NCI-H146 (cell line): Measurements from ENCODE around the gene TLR2.
A peak's percentile ranks its signal among the peaks of the same experiment; 100 is the strongest.

Source experiments
- DNase-seq: peaks from one replicate; lab custom pipeline; 2025; lab: John Stamatoyannopoulos, UW

TLR2 gene

DNA sequence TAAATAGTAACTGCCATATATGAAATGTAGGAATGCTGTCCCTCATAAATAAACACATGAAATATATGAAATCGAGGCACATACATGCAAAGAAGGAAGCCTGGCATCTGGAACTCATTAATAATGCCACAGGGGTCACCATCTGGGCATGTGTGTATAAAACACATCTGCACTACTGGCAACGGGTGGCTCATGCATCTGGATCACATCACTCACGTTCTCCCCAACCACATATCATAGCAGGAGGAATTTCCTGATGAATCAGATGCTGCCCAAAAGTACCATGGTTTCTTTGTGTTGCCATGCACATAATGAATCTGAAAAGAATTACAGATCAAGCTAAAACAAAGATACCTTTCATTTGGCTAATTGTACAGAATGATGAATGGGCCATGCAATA, 47.2 kb downstream of the TLR2 start:
- no peak for DNase-seq

DNA sequence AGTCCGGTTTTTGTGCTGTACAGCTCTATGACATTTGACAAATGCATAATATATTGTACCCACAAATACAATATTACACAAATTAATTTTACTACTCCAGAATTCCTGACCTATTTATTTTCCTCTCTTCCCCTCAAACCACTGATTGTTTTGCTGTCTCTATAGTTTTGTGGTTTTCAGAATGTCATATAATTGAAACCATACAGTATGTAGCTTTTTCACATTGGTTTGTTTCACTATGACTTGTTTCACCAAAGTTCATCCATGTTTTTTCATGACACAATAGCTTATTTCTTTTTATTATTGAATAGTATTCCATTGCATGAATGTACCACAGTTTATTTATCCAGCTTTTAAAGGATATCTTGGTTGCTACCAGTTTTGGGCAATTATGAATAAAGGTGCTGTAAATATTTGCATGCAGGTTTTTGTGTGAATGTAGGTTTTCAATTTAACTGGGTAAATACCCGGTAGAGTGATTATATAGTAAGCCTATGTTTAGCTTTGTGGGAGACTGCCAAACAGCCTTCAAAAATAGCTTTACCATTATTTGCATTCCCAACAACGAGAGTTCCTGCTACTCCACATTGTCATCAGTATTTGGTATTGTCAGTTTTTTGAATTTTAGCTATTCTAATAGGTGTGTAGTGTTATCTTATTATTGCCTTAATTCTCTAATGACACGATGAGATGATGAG, 49.8 kb downstream of the TLR2 start:
- DNase-seq, result no peak

- DNase-seq, result no peak
Measured at GRCh38 chr4:153735906-153736461, 51.9 kb downstream of the TLR2 start.

DNA sequence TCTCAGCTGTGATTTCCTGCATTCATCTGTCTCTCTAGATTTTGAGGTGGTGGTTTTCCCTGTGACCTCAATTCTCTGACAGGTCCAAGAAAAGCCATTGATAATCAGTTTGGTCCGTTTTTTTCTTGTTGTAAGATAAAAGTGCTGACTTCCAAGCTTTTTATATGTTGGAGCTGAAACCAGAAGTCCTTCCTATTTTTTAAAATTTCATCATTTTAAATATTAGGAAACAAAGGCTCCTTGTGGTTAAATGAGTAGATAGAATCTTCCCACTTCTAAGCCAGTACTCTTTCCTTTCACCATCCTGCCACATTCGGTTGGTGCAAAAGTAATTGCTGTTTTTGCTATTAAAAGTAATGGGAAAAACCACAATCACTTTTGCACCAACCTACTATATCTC, 57.5 kb downstream of the TLR2 start:
- no peak for DNase-seq

GRCh38 chr4:153745651-153746050, 61.6 kb downstream of the TLR2 start:
- DNase-seq, result no peak

GRCh38 chr4:153747406-153747955, 63.4 kb downstream of the TLR2 start:
- no peak for DNase-seq

GRCh38 chr4:153748378-153748777, 64.3 kb downstream of the TLR2 start:
- DNase-seq, result no peak

DNA sequence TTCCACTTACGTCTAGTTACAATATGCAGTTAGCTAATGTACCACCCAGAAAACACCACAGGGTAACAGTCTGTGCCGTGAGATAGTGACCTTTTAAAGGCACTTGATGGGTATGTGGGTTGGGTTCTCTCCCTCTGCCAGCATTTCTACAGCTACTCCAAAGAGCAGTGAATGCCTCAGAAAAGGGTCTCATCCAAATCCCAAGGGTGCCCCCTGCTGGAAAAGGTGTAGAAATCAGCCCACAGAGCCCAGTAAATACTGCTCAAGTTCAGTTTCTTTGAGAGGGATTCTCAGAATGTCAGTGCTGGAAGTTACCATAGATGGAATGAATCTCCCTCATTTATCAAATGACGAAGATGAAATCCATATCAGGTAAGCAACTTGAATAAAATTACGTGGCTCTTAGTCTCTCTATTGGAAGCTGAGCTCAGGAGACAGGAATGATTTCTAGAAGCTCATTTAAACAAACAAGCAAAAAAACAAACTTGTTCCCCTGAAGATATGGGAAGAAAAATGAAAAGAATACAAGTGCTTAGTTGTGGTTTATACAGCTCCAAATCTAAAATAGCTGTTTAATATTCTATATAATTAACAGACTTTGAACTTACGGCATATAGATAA, 66.2 kb downstream of the TLR2 start:
- peak; percentile 58 for DNase-seq

GRCh38 chr4:153755186-153755585, 71.1 kb downstream of the TLR2 start:
- no peak for DNase-seq
